CD4-positive, alpha-beta T cell treated with Interleukin-12 subunit alpha and Interleukin-12 subunit beta, for 1 hour (primary cell): ENCODE measurements around the gene RTN1.

ENCODE experiments used
- DNase-seq: peaks from one replicate; pipeline ENCODE4 v3.0.0-alpha.2; 2020

The RTN1 gene

GRCh38 chr14:59870277-59871165 is at the start of gene RTN1:
Gene RTN1 (minus strand): TSS chr14:59870776. CDS start chr14:59870630, 146 bp downstream.
- peak; percentile 11 for DNase-seq

- no peak for DNase-seq
Observed at GRCh38 chr14:59920378-59920683, 49.8 kb upstream of the RTN1 start.

- peak; percentile 51 for DNase-seq
Observed at GRCh38 chr14:59919570-59920377, 49.2 kb upstream of the RTN1 start, which contains the start of gene LRRC9. Gene LRRC9 (plus strand): TSS chr14:59920144.

- no peak for DNase-seq
Observed at GRCh38 chr14:59918824-59919569, 48.4 kb upstream of the RTN1 start.

GRCh38 chr14:59913187-59913586 is 42.6 kb upstream of the RTN1 start:
- DNase-seq, result no peak

GRCh38 chr14:59912443-59912842 is 41.9 kb upstream of the RTN1 start:
- DNase-seq, result no peak

- DNase-seq, result no peak
Observed at GRCh38 chr14:59905188-59905587, 34.6 kb upstream of the RTN1 start.

- no peak for DNase-seq
Observed at GRCh38 chr14:59904184-59904583, 33.6 kb upstream of the RTN1 start.

- DNase-seq, result no peak
Observed at GRCh38 chr14:59900556-59900955, 30.0 kb upstream of the RTN1 start.

- no peak for DNase-seq
Observed at GRCh38 chr14:59897757-59898383, 27.3 kb upstream of the RTN1 start.

GRCh38 chr14:59895721-59896120 is 25.1 kb upstream of the RTN1 start:
- DNase-seq, result no peak

GRCh38 chr14:59890676-59891075 is 20.1 kb upstream of the RTN1 start:
- DNase-seq, result no peak

- DNase-seq, result no peak
Observed at GRCh38 chr14:59882957-59883356, 12.4 kb upstream of the RTN1 start.

GRCh38 chr14:59871166-59871495 is 555 bp upstream of the RTN1 start:
- DNase-seq, result no peak

GRCh38 chr14:59869381-59870255 is 958 bp downstream of the RTN1 start:
- DNase-seq, result no peak

- DNase-seq, result no peak
Observed at GRCh38 chr14:59868021-59868420, 2.6 kb downstream of the RTN1 start.

- no peak for DNase-seq
Observed at GRCh38 chr14:59863806-59864525, 6.6 kb downstream of the RTN1 start.

- DNase-seq, result no peak
Observed at GRCh38 chr14:59857328-59857727, 13.2 kb downstream of the RTN1 start.

- no peak for DNase-seq
Observed at GRCh38 chr14:59852350-59852749, 18.2 kb downstream of the RTN1 start.

- DNase-seq, result no peak
Observed at GRCh38 chr14:59850458-59850857, 20.1 kb downstream of the RTN1 start.

- DNase-seq, result no peak
Observed at GRCh38 chr14:59849411-59850130, 21.0 kb downstream of the RTN1 start.
